ENCODE measurements around the gene ZNF215. TPM values are rescaled to one million over a fixed set of nuclear protein-coding genes. Genes with fewer than 3 reads are reported as not detected.

ZNF215 gene
- total and polyA plus RNA-seq, 4 donors, result 0.26 to 3.9 (median 0.85) TPM

DNA sequence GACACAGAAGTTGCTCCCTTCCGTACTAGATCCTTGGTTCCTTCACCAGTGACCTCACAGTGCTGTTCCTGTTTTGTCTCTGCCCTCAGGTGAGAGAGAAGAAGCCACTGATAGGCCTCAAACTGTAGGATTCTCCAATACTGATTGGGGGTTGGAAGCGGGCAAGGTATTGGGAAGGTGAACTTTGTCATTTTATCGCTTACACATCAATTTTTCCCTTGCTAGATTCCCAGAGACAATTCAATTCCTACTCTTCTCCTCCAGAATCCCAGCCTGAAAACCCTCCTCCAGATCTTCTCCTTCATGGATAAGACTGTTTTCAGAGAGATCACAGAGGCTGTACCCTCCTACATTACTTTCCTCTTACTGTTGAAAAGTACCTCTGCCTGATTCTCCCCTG lies 14.8 kb upstream of the ZNF215 start:
- no peak for DNase-seq
- Histone ChIP-seq H3K27me3 (ENCODE audit: control insufficient read depth in 3 of 3, insufficient read depth in 3 of 3, low read length in 2 of 3) (no peaks in the 10 kb centered on the region), H3K9ac (ENCODE audit: insufficient read depth in 1 of 2, low read length in 2 of 2) (no peak overlapping the region), H3K36me3 (ENCODE audit: control insufficient read depth in 4 of 4, insufficient read depth in 4 of 4, low read length in 4 of 4) (no peaks in the 10 kb centered on the region), H3K4me3 (no peak overlapping the region), H3K4me1 (ENCODE audit: control insufficient read depth in 5 of 5, insufficient read depth in 5 of 5, low read length in 5 of 5) (no peaks in the 10 kb centered on the region), H3K27ac (ENCODE audit: low read depth in 1 of 2, low read length in 1 of 2) (no peak overlapping the region), H3K9me3 (ENCODE audit: control insufficient read depth in 4 of 4, insufficient read depth in 3 of 4, low read length in 3 of 4) (no peaks in the 10 kb centered on the region)
- ATAC-seq (ENCODE audit: insufficient read depth, low FRiP score), result no peak
- no peak for TF ChIP-seq CTCF (IDR thresholded peaks at IDR 0.05; ENCODE audit: control extremely low read depth, extremely low read depth)
- 90 to 92% methylated on average over 3 of the region's 3 CpGs for WGBS, 2 donors

DNA sequence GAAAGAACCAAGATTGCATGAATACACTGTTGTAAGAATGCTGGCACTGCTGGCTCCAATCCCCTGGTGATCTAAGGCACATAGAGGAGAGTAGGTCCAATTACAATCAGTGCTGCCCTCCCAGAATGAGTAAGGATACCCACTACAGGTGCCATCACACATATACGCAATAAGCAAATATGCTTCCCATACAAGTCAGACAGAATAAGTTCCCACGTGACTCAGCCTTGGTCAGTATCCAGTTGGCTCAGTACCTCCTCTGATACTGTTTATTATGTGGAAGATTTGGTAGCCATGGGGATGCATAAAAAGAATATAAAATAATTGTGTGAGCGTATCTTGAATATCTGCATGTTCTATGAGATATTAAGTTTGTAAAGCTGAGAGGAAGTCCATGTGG lies 14.3 kb upstream of the ZNF215 start:
- no peak for ATAC-seq (ENCODE audit: insufficient read depth, low FRiP score)
- no peak overlapping the region for H3K4me3 ChIP-seq
- peak in 2 of 3 donors; percentile 17 to 18 for DNase-seq
- no peak overlapping the region for H3K27ac ChIP-seq (ENCODE audit: low read depth in 1 of 2, low read length in 1 of 2)
- no peaks in the 10 kb centered on the region for H3K27me3 ChIP-seq (ENCODE audit: control insufficient read depth in 3 of 3, insufficient read depth in 3 of 3, low read length in 2 of 3)
- no peaks in the 10 kb centered on the region for H3K9me3 ChIP-seq (ENCODE audit: control insufficient read depth in 4 of 4, insufficient read depth in 3 of 4, low read length in 3 of 4)
- 61 to 74% methylated on average over 3 of the region's 3 CpGs for WGBS, 2 donors
- H3K4me1 ChIP-seq (ENCODE audit: control insufficient read depth in 5 of 5, insufficient read depth in 5 of 5, low read length in 5 of 5), result no peaks in the 10 kb centered on the region
- H3K9ac ChIP-seq (ENCODE audit: insufficient read depth in 1 of 2, low read length in 2 of 2), result no peak overlapping the region
- TF ChIP-seq CTCF (IDR thresholded peaks at IDR 0.05; ENCODE audit: control extremely low read depth, extremely low read depth), result no peak
- no peaks in the 10 kb centered on the region for H3K36me3 ChIP-seq (ENCODE audit: control insufficient read depth in 4 of 4, insufficient read depth in 4 of 4, low read length in 4 of 4)

- Histone ChIP-seq H3K9me3 (ENCODE audit: control insufficient read depth in 4 of 4, insufficient read depth in 3 of 4, low read length in 3 of 4) (peaks cover 0 to 3% (median 0%) of the 10 kb centered on the region in 4 donors), H3K4me3 (no peak overlapping the region), H3K9ac (ENCODE audit: insufficient read depth in 1 of 2, low read length in 2 of 2) (no peak overlapping the region), H3K27ac (ENCODE audit: low read depth in 1 of 2, low read length in 1 of 2) (no peak overlapping the region), H3K27me3 (ENCODE audit: control insufficient read depth in 3 of 3, insufficient read depth in 3 of 3, low read length in 2 of 3) (no peaks in the 10 kb centered on the region), H3K4me1 (ENCODE audit: control insufficient read depth in 5 of 5, insufficient read depth in 5 of 5, low read length in 5 of 5) (no peaks in the 10 kb centered on the region), H3K36me3 (ENCODE audit: control insufficient read depth in 4 of 4, insufficient read depth in 4 of 4, low read length in 4 of 4) (no peaks in the 10 kb centered on the region)
- ATAC-seq (ENCODE audit: insufficient read depth, low FRiP score) (no peak), DNase-seq (no peak)
- TF ChIP-seq CTCF (IDR thresholded peaks at IDR 0.05; ENCODE audit: control extremely low read depth, extremely low read depth), result no peak
- 33 to 60% methylated on average over 2 of the region's 2 CpGs for WGBS, 2 donors
These were observed 6.5 kb upstream of the ZNF215 start for GRCh38 chr11:6919698-6920097.

- Histone ChIP-seq H3K36me3 (ENCODE audit: control insufficient read depth in 4 of 4, insufficient read depth in 4 of 4, low read length in 4 of 4) (no peaks in the 10 kb centered on the region), H3K27me3 (ENCODE audit: control insufficient read depth in 3 of 3, insufficient read depth in 3 of 3, low read length in 2 of 3) (no peaks in the 10 kb centered on the region), H3K4me1 (ENCODE audit: control insufficient read depth in 5 of 5, insufficient read depth in 5 of 5, low read length in 5 of 5) (no peaks in the 10 kb centered on the region), H3K9me3 (ENCODE audit: control insufficient read depth in 4 of 4, insufficient read depth in 3 of 4, low read length in 3 of 4) (peaks cover 0 to 3% (median 0%) of the 10 kb centered on the region in 4 donors), H3K9ac (ENCODE audit: insufficient read depth in 1 of 2, low read length in 2 of 2) (no peak within 1 kb of the TSS), H3K4me3 (no peak within 1 kb of the TSS), H3K27ac (ENCODE audit: low read depth in 1 of 2, low read length in 1 of 2) (no peak within 1 kb of the TSS)
- no peak for TF ChIP-seq CTCF (IDR thresholded peaks at IDR 0.05; ENCODE audit: control extremely low read depth, extremely low read depth)
- DNase-seq (no peak), ATAC-seq (ENCODE audit: insufficient read depth, low FRiP score) (no peak)
- 94 to 98% methylated on average over 1 of the region's 1 CpG for WGBS, 2 donors
These were observed 5.5 kb upstream of the ZNF215 start, which contains the start of gene OR2D3 for GRCh38 chr11:6920702-6921101. Gene OR2D3 (plus strand): TSS chr11:6921002. CDS start chr11:6921002, 0 bp downstream.
